IPS-NIHi11 (cell line): ENCODE measurements around the gene TCHH.

Source experiments
- DNase-seq: peaks from one replicate; pipeline ENCODE4 v3.0.0; 2012; ENCODE audit warnings: mixed read lengths, low spot score

Gene TCHH

GRCh38 chr1:152067929-152068328, 47.3 kb downstream of the TCHH start:
- DNase-seq: no peak

- no peak for DNase-seq
These were observed 48.1 kb downstream of the TCHH start for GRCh38 chr1:152067150-152067549.

GRCh38 chr1:152061952-152062351, 53.3 kb downstream of the TCHH start:
- no peak for DNase-seq
